AG04450 (cell line): ENCODE results near the gene MEN1. TPM values are rescaled to one million over a fixed set of nuclear protein-coding genes. Genes with fewer than 3 reads are reported as not detected.

Experiments
- CTCF ChIA-PET: fragments of 300-600, 350-600 bp; formaldehyde crosslinking; extraction: SDS; loops from one replicate; lab custom pipeline; 2022; ENCODE audit warnings: antibody characterized with exemption, inconsistent platforms; lab: Charles Lee
- POLR2A ChIA-PET: fragments of 350-600 bp; formaldehyde crosslinking; extraction: SDS; loops from one replicate; lab custom pipeline; 2021; ENCODE audit warnings: antibody characterized with exemption, inconsistent platforms; lab: Yijun Ruan, JAX
- DNase-seq: peaks from one replicate; pipeline ENCODE4 v3.0.0-alpha.2; 2011; ENCODE audit warnings: low read depth, low spot score
- H3K27ac ChIP-seq: one replicate; pipeline ENCODE4 v1.5.1; 2012; ENCODE audit warnings: low read depth, low read length, control low read depth
- H3K27me3 ChIP-seq: one replicate; pipeline ENCODE4 v1.6.0; 2012; ENCODE audit warnings: low read length; ENCODE audit not compliant: control insufficient read depth, insufficient read depth
- H3K4me3 ChIP-seq: 2 replicates; pipeline ENCODE4 v1.5.1; 2011; ENCODE audit warnings: mild to moderate bottlenecking, low read depth, low read length, control low read depth
- H3K9me3 ChIP-seq: 2 replicates; pipeline ENCODE4 v1.5.1; 2012; ENCODE audit warnings: low read length; ENCODE audit not compliant: control insufficient read depth, insufficient read depth
- CTCF ChIP-seq: IDR thresholded peaks from 2 replicates; pipeline ENCODE4 v1.5.1; 2011; ENCODE audit warnings: low read depth, low read length, control low read depth, inconsistent platforms
- polyA plus RNA-seq: library from polyadenylated mRNA; depleted of rRNA; stranded (reverse); fragments of >200 nt; gene quantifications from 2 replicates; pipeline ENCODE4 v1.2.3, GENCODE V29; 2011

MEN1 gene
- polyA plus RNA-seq, 1 experiment, result 15.0 TPM

DNA sequence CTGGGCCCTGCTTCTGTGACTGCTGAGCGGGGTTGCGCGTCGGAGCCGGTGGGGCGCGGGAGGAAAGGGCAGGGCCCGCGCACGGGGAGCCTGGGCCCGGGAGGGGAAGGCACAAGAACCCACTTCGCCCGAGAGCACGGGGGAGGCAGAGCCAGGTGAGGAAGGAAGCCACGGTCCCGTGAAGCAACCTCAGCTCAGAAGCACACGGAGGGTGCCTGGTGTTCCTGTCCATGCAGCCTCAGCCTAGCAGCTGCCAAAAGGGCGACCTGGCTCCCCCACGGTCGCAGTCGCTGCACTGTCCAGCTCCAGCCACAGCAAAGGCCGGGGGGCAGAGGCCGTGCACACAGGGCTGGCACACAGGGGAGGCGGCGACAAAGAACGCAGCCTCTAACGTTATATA lies 43.4 kb upstream of the MEN1 start:
- peaks cover 6% of the 10 kb centered on the region; the same call in 1 of the 2 replicates for H3K9me3 ChIP-seq
- CTCF ChIA-PET, result interaction anchor here (0.9 to 1.9 kb wide), 4 partner anchors 9 to 34 kb away, joined by 3 to 9 read pairs (median 4); partner anchors contain the start of genes CDC42BPG and EHD1
- no peaks in the 10 kb centered on the region for H3K27me3 ChIP-seq
- H3K27ac ChIP-seq, result no peak overlapping the region
- no peak for TF ChIP-seq CTCF
- H3K4me3 ChIP-seq, result no peak overlapping the region
- no peak for DNase-seq
- POLR2A ChIA-PET, result interaction anchor here (1.1 to 4.1 kb wide), 3 partner anchors 10 to 24 kb away, joined by 5 to 37 read pairs (median 21); partner anchors contain the start of gene EHD1

DNA sequence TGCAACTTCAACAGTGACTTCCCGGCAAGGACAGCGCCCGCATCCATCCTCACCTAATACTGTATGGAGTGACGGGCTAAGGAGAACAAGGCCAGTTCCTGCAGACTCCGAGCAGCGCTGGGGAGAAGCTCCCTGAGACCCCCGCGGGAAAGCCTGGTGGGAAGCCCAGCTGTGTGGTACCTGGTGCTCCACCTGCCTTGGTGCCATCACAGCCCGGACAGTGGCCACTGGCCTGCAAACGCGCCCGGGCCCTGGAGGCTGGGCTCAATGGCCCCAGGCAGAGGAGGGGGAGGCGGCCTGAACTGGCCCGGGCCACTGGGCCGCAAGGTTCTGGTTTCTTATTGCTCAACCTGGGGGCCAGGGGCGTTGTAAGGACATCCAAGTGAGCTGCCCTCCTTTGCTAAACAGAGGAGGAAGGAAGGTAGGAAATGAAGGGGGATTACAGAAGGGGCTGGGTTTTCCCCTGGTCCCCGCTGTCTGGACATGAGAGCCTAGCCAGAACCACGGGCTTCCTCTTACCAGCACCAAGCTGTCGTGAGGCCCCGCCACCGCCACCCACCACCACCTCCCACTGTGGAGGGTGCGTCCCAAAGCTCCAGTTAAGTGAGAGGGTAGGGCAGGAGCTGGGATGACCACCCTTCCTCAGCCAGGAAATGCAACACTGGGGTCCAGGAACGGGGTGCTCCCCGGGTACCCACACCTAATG lies 42.6 kb upstream of the MEN1 start:
- ChIA-PET CTCF (interaction anchor here (0.9 to 1.9 kb wide), 4 partner anchors 8 to 35 kb away, joined by 3 to 9 read pairs (median 4); partner anchors contain the start of genes CDC42BPG and EHD1), POLR2A (interaction anchor here (1.1 to 4.1 kb wide), 3 partner anchors 11 to 25 kb away, joined by 5 to 37 read pairs (median 21); partner anchors contain the start of gene EHD1)
- Histone ChIP-seq H3K27ac (no peak overlapping the region), H3K9me3 (peaks cover 6% of the 10 kb centered on the region; the same call in 1 of the 2 replicates), H3K4me3 (no peak overlapping the region), H3K27me3 (no peaks in the 10 kb centered on the region)
- DNase-seq, result no peak
- no peak for TF ChIP-seq CTCF

DNA sequence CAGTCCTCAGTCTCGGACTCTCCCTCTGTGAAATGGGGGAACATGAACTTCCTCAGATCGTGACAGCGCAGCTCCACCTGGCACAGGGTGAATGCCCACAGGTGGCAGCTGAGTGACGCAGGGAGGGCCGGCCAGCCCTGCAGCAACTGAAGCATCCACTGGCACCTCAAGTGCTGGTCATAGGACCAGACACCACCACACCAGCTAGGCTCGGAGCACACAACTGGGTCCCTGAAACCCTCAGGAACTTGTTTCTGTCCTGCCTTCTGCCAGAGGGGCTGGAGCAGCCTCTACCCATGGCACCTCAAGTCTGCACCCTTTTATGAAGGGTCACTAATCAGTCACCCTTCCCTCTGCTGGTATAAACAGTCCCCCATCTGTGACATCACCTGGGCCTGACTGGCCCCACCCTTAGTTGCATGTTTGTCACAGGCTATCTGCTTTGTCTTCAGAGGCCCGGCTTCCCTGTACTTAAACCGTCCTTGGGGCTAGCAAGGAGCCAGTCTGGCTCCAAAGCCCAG lies 41.5 kb upstream of the MEN1 start:
- ChIA-PET POLR2A (interaction anchor here (0.7 to 1.5 kb wide), 2 partner anchors 12 to 43 kb away, joined by 3 to 6 read pairs; no protein-coding TSS in a partner anchor), CTCF (interaction anchor here (1.9 to 8.3 kb wide), 2 partner anchors 26 to 36 kb away, joined by 5 to 86 read pairs; partner anchors contain the start of gene EHD1)
- Histone ChIP-seq H3K9me3 (peaks cover 6% of the 10 kb centered on the region; the same call in 1 of the 2 replicates), H3K27me3 (no peaks in the 10 kb centered on the region), H3K27ac (no peak overlapping the region), H3K4me3 (no peak overlapping the region)
- no peak for DNase-seq
- no peak for TF ChIP-seq CTCF

GRCh38 chr11:64850979-64851567 lies 40.7 kb upstream of the MEN1 start:
- no peak for TF ChIP-seq CTCF
- ChIA-PET POLR2A (interaction anchor here (0.5 to 1.5 kb wide), 5 partner anchors 13 to 44 kb away, joined by 3 to 9 read pairs (median 6); no protein-coding TSS in a partner anchor), CTCF (interaction anchor here (0.9 to 8.3 kb wide), 3 partner anchors 18 to 37 kb away, joined by 3 to 86 read pairs (median 3); no protein-coding TSS in a partner anchor)
- Histone ChIP-seq H3K27me3 (no peaks in the 10 kb centered on the region), H3K4me3 (no peak overlapping the region), H3K27ac (peak overlapping the region; percentile 11), H3K9me3 (peaks cover 6% of the 10 kb centered on the region; the same call in 1 of the 2 replicates)
- no peak for DNase-seq
